Measurements from ENCODE around the gene KCNIP4. TPM values are rescaled to one million over a fixed set of nuclear protein-coding genes. Genes with fewer than 3 reads are reported as not detected.

The KCNIP4 gene
- total and polyA plus RNA-seq, 2 experiments from 2014 or later, result 0.14 to 0.63 TPM

DNA sequence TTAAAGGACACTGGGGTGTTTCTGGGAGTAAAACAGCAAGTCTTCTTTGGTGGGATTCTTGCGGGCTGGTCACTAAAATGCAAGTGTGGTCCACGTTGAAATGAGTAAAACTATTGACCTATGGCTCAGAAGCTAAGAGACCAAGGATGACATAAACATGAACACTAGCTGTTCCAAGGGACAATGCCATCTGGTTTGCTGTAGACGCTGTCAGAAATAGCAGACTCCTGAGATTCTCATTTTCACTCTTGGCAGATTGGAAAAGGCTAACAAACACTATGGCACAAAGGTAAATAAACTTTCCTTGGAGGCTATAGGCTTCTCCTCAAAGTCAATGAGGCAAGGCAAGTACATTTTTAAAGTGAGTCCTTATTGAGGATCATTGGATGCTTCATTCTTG is 343.6 kb downstream of the KCNIP4 start (continued):
- TF ChIP-seq, protein P1, sequence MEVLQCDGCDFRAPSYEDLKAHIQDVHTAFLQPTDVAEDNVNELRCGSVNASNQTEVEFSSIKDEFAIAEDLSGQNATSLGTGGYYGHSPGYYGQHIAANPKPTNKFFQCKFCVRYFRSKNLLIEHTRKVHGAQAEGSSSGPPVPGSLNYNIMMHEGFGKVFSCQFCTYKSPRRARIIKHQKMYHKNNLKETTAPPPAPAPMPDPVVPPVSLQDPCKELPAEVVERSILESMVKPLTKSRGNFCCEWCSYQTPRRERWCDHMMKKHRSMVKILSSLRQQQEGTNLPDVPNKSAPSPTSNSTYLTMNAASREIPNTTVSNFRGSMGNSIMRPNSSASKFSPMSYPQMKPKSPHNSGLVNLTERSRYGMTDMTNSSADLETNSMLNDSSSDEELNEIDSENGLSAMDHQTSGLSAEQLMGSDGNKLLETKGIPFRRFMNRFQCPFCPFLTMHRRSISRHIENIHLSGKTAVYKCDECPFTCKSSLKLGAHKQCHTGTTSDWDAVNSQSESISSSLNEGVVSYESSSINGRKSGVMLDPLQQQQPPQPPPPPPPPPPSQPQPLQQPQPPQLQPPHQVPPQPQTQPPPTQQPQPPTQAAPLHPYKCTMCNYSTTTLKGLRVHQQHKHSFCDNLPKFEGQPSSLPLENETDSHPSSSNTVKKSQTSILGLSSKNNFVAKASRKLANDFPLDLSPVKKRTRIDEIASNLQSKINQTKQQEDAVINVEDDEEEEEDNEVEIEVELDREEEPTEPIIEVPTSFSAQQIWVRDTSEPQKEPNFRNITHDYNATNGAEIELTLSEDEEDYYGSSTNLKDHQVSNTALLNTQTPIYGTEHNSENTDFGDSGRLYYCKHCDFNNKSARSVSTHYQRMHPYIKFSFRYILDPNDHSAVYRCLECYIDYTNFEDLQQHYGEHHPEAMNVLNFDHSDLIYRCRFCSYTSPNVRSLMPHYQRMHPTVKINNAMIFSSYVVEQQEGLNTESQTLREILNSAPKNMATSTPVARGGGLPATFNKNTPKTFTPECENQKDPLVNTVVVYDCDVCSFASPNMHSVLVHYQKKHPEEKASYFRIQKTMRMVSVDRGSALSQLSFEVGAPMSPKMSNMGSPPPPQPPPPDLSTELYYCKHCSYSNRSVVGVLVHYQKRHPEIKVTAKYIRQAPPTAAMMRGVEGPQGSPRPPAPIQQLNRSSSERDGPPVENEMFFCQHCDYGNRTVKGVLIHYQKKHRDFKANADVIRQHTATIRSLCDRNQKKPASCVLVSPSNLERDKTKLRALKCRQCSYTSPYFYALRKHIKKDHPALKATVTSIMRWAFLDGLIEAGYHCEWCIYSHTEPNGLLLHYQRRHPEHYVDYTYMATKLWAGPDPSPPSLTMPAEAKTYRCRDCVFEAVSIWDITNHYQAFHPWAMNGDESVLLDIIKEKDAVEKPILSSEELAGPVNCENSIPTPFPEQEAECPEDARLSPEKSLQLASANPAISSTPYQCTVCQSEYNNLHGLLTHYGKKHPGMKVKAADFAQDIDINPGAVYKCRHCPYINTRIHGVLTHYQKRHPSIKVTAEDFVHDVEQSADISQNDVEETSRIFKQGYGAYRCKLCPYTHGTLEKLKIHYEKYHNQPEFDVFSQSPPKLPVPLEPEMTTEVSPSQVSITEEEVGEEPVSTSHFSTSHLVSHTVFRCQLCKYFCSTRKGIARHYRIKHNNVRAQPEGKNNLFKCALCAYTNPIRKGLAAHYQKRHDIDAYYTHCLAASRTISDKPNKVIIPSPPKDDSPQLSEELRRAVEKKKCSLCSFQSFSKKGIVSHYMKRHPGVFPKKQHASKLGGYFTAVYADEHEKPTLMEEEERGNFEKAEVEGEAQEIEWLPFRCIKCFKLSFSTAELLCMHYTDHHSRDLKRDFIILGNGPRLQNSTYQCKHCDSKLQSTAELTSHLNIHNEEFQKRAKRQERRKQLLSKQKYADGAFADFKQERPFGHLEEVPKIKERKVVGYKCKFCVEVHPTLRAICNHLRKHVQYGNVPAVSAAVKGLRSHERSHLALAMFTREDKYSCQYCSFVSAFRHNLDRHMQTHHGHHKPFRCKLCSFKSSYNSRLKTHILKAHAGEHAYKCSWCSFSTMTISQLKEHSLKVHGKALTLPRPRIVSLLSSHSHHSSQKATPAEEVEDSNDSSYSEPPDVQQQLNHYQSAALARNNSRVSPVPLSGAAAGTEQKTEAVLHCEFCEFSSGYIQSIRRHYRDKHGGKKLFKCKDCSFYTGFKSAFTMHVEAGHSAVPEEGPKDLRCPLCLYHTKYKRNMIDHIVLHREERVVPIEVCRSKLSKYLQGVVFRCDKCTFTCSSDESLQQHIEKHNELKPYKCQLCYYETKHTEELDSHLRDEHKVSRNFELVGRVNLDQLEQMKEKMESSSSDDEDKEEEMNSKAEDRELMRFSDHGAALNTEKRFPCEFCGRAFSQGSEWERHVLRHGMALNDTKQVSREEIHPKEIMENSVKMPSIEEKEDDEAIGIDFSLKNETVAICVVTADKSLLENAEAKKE (CRISPR knock-in tag; IDR thresholded peaks at IDR 0.05), result no peak
- no peak for TF ChIP-seq EZH2phosphoT487 (IDR thresholded peaks at IDR 0.05; ENCODE audit: unreplicated experiment)
- no peak for TF ChIP-seq ZNF331 (CRISPR knock-in tag; IDR thresholded peaks at IDR 0.05; ENCODE audit: low read depth)
- TF ChIP-seq CREB1 (CRISPR knock-in tag; IDR thresholded peaks at IDR 0.05; ENCODE audit: low read depth), result no peak

DNA sequence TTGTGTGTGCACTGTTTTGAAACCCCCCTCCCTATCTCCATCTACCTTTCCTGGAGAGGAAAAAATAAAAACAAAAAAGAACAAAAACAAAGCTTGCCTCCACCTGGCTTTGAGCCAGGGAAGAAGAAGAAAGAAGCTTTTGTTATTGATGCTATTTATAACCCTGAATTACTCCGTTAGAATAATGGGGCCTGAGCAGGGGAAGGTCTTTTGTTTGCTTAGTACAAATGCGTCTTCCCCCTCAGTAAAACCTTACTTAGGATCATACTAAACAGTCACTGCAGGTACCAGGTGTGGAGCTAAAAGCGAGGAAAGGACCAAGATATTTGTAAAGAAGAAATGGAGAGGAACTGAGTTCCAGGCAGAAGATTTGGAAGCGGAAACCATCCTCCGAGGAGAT is 352.1 kb downstream of the KCNIP4 start:
- H3K27ac Mint-ChIP-seq, result no peak overlapping the region
- peak overlapping the region; percentile 35; the same call in 1 of the 2 replicates for H3K4me2 ChIP-seq
- TF ChIP-seq, protein P1 (CRISPR knock-in tag; IDR thresholded peaks at IDR 0.05), result peak; percentile 65
- TF ChIP-seq ZNF331 (CRISPR knock-in tag; IDR thresholded peaks at IDR 0.05; ENCODE audit: low read depth), result no peak
- TF ChIP-seq NANOG (IDR thresholded peaks at IDR 0.05; ENCODE audit: borderline replicate concordance), result no peak

More for the DNA sequence above, 352.1 kb downstream of the KCNIP4 start:
- Histone ChIP-seq H3K36me3 (ENCODE audit: insufficient read depth) (no peaks in the 10 kb centered on the region), H3K4me1 (ENCODE audit: insufficient read depth) (peaks cover 7% of the 10 kb centered on the region), H3K9me2 (ENCODE audit: insufficient read depth) (peaks cover 1% of the 10 kb centered on the region), H3K4me3 (no peak overlapping the region), H4K20me1 (replicated peaks; ENCODE audit: insufficient read depth) (no peaks in the 10 kb centered on the region), H3K27me3 (ENCODE audit: insufficient read depth) (no peaks in the 10 kb centered on the region), H2AFZ (no peak overlapping the region), H3K27ac (ENCODE audit: low read depth) (peak overlapping the region; percentile 64; the same call in 1 of the 2 replicates), H3K79me2 (replicated peaks; ENCODE audit: insufficient read depth) (no peaks in the 10 kb centered on the region), H3F3A (replicated peaks; ENCODE audit: low read depth) (no peaks in the 10 kb centered on the region)
- H3K36me3 Mint-ChIP-seq (ENCODE audit: low read depth), result peaks cover 4% of the 10 kb centered on the region; the same call in 1 of the 3 replicates
- peak; percentile 49 for DNase-seq (ENCODE audit: low spot score)
- H3K27me3 Mint-ChIP-seq (ENCODE audit: insufficient read depth, low read depth, poor library complexity), result peaks cover 2% of the 10 kb centered on the region
- H3K9me3 Mint-ChIP-seq, result no peaks in the 10 kb centered on the region; the same call in 1 of the 3 replicates
- peaks cover 12% of the 10 kb centered on the region for H3K4me1 Mint-ChIP-seq
- H3K4me3 Mint-ChIP-seq, result no peak overlapping the region
- peak; percentile 65 for ATAC-seq
